Nucleus accumbens (tissue), 56 donors: ENCODE results near the gene NAA40.

Source experiments
- DNase-seq, 56 donors: peaks; one replicate each; lab custom pipeline; 2025; lab: John Stamatoyannopoulos, UW

Gene NAA40

DNA sequence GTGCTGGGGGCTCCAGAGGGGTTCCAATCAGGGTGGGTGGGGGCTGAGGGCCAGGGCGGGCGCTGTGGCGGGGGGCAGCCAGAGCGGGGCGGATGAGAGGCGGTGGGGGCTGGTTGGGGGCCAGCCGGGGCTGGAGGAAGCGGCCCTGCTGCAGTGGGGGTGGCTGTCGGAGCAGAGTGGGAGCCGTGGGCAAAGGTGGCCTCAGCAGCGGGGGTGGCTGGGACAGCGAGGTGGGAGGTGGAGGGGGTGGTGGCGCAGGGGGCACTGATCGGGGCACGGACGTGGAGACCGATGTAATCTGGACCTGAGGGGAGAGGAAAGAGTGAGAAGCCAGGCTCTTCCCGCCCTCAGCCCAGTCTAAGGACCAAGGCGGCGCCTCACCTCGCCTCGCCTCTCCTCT is 26.9 kb upstream of the NAA40 start:
- no peak for DNase-seq

DNA sequence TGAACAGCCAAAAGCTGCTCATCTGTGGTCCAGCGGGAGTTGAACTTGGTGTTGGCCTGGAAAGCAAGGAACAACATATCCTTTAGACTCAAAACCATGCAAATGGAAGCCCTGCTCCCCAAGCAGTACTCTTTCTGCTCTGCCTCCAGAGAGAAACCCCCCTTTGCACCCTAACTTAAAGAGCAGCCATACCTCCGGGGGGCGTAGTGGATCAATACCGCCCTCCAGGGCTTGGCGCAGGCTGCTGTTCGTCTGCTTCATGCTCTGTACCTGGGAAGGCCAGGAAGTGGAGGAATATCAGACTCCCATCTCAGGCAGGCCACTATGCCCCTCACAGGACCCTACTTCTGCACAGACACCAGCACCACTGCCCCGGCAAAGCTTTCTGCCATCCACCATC is 26.1 kb upstream of the NAA40 start:
- no peak for DNase-seq

DNA sequence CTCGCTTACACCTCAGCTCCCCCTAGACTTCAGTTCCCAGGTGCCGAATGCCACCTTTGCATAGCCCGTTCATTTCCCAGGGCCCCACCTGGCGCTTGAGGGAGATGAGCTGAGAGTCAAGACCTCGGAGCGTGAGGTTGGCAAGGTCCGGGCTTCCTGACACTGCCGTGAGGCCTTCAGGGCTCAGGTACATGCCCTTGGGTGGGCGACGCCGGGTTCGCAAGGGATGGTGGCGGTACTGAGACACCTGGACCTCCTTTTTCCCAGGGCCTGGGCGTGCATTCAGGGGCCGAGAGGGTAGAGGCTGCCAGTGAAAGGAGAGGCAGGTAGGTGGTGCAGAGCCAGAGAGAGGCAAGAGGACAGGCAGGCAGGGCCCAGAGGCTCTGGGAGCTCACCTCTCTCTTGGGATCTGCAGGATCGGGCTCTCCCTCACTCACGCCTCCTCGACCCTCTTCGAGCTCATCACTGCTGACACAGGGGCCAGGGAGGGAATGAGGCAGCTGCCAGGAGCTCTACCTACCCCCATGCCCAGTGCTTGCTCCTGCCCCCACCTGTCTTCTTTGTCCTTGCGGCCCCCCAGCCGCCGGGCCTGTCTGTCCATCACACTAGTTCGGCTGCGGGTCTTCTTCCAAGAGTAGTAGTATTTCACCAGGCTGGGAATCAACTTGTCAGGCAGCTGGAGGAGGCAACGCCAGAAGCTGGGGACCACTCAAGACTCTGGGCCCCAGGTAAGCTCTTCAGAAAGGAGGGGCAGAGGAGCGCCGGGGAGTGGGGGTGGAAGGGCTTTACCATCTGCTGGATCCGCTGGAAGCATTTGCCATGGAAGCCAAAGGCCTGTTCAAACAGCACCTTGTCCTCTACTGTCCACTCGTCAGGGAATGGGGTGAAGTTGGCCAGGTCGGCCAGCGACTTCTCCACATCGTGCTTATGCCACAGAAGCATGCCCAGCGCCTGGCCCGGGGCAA is 24.7 kb upstream of the NAA40 start:
- DNase-seq: no peak

DNA sequence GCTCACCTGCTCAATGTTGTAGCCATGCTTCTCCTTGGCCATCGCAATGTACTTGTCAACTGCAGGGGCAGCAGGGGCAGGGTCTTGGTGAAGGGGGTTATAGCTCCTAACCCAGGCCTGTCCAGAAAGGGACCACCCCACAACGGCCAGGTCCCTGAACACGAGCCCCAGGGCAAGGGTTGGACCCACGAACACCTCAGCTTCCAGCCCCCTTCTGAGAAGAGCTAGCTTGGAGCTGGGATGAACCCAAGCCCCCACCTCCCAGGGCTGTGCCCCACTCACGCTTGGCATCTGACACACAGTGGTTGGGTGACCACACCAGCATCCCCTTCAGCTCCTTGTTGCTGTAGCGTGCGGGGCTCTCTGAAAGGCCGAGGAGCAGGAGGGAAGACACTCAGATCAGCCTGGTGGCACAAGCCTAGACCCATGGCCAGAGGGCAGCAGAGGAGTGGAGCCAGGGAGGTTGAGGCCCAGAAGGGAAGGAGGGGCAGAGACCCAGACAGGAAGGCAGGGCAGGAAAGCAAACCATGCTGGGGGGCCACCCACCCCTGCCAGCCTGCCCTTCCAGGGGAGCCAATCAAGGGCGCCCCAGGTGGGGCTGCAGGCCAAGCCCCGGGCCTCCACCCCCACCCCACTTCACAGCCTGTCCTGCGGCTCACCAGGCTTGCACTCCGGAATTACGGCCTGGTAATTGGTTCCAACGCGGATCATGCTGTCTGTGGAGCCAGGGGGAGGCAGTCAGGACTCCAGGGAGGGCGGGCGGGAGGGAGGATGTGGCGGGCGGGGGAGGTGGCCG is 23.7 kb upstream of the NAA40 start:
- DNase-seq: peak in 1 of 56 donors; percentile 12

DNA sequence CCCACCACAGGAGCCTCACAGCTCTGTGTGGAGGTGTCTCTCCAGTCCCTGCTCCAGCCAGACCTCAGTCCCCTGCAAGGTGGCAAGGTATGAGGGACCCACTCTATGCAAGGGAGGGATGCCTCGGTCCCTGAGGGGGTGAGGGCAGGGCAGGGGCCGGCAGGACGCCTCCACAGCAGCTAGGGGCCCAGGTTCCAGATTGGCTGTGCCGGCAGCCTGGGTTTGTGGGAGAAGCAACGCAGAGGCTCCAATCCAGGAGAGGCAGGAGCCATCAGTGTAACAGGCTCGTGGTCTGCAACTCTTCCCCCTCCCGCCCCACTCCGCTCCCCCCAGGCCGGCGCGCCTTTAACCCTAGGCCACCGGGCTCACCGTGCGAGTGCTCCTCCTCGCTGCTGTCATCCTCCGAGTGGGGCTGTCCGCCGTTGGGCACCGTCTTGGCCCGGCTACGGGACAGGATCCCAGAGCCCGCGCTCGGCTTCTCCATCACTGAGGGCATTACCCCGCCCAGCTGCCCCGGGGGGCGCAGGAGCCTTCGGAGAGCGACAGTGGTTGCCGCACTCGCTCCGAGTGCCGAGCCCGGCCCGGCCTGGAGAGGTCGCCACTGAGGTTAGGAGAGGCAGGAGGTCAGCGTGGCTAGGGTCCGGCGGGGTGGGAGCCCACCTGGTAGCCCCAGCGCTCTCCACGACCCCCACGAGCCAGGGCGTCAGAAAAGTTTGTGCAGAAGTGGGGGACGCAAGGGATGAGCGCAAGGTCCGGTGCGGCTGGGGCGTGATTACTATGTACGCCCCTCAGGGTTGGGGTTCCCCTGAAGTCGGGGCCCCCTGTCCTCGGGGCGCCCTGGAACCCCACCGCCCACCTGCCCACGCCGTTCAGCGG is 22.6 kb upstream of the NAA40 start:
- DNase-seq: peak in 37 of 56 donors; percentile 14 to 81 (median 38)

DNA sequence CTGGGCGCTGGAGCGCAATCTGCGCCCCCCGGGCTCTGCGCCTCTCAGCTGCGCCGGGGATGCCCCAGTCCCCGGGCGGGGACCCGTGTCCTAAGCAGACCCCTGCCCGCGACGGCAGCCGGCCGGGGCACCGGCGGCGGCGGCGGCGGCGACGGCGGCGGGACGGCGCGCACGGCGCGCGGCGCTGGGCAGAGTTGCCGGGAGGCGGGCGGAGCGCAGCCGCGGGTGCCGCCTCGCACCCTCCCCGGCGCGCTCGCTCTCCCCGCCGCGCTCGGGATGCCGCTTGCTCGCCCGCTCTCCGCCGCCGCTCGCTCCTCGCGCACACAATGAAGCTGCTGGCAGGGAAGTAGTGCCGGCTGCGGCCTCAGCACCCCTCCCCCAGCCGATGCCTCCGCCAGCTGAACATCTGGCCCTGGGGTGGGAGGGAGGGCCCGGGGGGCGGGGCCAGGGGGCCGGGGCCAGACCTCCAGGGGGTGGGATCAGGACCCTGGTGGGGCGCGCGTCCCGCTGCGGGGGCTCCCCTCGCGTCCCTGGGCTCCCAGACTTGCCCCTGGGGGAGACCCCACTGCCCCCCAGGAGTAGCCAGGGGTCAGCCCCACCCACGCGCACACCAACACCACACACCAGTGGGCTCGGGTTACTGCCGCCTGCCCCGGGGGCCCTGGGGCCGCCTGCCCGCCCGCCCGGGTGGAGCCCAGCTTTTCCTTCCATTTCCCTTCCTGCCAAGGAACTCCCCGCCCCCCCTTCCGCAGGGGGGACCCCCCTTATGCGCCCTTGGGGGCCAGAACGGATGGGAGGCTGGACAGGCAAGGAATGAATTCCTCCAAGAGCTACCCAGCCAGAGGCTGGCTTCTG is 21.7 kb upstream of the NAA40 start, which contains the start of gene RCOR2:
RCOR2 (minus strand) TSS at position 328 of the 855 bp plus-strand sequence. CDS start 708 bp downstream, outside the sequence.
- peak in 55 of 56 donors; percentile 17 to 91 (median 79) for DNase-seq

DNA sequence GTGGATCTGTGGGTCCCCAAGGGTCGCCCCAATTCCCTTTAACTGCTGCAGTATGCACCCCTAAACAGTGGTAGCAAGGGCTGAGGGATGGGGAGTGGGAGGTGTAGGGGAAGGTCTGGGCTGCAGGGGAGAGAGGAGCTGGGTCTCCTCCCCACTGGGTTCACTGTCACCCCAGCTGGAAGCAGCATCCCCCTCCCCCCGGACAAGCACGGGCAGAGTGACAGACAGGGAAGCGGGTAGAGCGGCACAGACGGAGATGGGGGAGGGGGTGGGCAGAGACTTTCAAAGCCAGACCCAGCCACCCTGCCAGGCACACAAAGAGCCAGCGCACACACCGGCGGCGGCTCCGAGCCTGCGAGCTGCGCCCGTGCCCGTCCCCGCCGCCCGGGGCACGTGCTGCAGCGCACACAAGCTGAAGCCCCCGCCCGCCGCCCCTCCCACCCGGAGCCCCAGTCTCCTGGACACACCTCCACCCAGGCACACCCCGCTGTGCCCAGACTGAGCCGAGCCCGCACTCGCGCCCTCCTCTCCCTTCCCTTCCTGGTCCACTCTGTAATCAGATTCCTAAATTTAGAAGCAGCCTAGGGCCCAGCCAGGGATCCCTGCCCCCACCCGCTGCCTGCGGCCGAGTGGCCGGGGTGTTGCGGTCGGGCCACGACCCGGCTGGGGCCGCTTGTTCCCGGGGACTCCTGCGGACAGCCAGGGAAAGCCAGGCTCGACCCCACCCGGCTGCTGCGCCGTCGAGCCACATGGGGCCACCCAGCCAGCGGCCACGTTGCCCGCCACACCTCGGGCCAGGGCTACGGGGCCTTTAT is 20.9 kb upstream of the NAA40 start:
- DNase-seq: peak in 52 of 56 donors; percentile 36 to 87 (median 72)

DNA sequence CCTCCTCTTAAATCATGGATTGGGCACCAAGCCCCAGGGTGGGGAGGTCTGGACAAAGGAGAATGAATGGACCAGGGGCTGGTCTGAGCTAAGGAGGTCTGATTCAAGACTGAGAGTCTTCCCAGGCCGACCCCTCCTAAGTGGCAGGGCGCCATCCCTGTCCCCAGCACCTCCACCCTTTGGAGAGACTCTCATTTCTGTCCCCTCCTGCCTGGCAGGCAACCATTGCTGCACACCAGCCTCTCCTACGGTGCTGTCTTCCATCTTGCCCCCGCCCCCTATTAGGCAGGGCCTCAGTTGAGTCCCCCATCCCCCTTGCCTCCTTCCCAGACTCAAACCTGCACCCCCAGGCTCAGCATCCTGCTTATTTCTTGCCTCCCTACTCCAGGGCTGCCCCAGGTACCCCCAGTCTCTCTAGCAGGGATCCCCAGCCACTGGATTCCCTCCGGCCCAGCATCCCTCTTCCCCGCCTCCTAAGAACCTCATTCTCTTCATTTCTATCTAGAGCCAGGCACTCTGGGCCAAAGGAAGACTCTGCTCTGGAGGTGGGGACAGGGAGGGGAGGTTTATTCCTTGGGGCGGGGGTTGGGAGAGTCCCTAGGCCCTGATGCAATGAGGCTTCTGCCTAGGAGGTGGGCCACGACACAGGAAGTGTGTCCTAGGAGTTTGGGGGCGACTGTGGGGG is 20.2 kb upstream of the NAA40 start:
- peak in 6 of 56 donors; percentile 32 to 70 (median 52) for DNase-seq

DNA sequence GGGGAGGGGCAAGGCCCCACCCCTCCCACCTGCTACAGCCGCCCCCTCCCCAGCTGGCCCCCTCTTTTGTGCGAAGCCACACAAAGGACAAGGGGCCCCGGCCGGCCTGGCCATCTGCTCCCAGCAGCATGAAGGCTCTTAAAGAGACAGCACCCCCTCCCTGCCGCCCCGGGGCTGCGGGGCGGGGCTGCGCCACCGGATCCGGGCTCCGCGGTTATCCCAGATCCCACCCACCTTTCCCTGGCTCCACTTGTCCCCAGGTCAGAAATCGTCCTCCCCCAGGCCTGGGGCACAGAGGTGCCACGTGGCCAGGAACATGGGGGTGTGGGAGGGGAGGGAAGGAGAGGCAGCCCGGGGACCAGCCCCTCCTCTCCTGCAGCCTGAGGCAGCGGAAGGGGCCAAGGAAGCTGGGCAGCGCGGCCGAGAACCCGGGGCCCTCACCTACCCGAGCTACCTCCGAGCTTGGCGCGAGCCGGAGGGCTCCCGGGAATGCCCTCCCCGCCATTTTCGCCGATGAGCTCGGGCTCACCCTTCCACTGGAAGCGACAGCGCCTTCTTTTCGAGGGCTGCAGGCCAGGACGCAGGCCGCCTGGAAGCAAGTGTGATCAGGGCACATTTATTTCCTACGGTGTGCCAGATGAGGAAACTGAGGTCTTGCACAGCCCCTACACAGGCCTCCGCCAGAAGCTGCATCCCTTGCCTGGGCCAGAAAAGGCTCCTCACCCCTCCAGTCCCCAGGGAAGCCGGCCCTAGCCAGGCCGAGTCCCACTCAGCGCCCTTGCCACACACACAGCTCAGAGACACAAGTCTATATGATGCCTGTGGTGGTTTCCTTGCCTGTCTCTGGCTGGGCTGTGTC is 19.3 kb upstream of the NAA40 start:
- DNase-seq: peak in 46 of 56 donors; percentile 16 to 83 (median 52)

DNA sequence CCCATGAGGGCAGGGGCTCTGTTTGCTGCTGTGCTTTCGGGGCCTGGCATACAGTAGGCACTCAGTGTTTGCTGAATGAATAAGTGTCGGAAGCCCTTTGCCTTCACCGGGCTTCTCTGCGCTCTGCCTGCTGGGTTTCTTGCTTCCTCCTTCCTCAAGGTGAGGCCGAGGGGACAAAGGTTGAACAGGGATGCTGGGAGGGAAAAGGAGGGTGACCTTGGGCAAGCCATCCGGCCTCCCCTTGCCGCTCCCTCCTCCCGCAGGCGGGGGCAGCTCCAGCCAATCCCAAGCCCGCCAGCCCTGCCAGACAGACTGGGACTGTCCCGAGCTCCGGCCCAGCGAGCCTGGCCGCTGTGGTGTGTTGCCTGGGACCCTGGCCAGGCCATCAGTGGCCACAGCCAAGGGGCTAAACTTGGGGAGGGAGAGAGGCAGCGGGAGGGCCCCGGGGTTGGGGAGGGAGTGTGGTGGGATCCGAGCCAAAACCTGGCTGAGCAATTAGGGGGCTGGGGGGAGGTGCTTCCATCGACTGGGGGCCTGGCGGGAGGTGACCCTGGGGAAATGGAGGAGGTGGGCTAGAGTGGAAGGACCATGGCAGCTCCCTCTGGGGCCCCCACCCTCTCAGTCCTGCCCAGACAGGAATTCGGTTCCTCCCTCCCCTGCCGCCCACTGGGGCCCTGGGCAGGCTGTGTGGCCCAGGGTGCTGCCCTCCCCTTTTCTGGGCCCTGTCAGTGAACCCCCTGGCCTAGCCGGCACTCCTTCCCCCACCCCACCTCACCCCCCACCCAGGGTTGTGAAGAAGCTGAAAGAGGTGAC is 18.5 kb upstream of the NAA40 start:
- peak in 53 of 56 donors; percentile 22 to 90 (median 70) for DNase-seq

DNA sequence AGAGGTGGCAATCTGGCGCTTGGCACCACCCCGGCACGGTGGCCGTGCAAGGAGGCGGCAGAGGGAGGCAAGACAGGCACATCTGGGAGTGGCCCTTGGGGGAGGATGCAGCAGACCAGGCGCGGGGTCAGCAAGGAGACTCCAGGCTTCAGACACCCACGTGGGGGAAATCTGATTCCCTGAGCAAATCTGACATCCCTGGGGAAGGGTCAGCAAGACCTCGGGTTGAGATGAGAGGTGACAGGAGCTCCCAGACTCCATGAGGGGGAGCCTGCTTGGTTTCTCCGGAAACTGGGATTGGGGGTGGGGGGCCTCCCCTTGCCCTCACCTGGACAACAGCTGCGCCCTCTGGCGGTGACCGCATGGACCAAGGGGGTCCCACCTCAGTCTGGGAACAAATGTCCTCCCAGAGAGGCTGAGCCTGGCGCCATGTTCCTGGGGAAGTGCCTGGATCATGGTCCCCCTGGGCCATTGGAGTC is 17.8 kb upstream of the NAA40 start:
- DNase-seq: peak in 1 of 56 donors; percentile 11

DNA sequence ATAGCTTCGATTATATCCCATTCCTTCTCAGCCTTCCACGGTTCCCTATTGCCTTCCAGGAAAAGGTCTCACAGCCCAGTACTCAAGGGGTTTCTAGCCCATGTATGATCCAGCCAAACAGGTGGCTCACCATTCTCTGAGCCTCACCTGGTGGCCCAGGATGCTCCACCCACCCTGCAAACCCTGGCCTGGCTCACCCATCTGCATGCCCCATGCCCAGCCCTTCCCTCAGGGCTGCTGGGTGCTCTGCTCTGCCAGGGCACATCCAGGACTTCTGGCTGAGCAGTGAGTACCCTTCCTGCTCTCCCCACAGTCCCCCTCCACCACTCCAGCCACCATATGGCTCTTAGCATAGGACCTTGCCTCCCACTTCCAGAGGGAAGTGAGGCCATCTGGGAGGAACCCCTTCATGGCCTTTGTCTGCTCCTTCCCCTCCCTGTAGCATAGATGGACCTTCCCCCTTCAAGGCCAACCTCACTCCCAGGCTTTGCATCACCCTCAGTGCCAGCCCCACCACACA is 16.1 kb upstream of the NAA40 start:
- DNase-seq: no peak

DNA sequence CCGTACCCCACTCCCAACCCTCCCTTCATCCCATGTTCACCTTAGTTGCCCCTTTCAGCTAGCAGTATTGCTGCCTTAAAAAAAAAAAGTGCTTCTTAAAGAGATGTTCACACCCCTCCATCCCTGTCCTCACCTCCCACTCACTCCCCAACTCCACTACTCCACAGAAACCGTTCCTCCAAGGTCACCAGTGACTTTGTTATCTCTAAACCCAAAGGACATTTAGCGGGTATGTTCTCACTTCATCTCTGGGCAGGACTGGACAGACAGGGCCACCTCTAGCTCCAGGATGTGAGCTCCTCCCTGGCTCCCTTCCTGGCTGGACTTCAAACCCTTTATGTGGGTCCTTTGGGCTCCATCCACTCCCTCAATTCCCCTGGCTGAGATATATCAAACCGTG is 15.5 kb upstream of the NAA40 start:
- no peak for DNase-seq

DNA sequence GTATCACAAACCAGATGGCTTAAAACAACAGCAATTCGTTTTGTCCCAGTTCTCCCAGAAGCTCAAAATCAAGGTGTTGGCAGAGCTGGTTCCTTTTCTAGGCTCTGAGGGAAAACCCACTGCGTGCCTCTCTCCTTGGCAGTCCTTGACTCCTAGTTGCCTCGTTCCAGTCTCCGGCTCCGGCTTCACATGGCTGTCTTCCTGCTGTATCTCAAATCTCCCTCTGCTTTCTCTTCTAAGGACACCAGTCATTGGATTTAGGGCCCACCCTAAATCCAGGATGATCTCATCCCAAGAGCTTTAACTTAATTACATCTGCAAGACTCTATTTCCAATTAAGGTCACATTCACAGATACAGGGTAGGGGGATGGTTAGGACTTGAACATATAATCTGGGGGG is 9.2 kb upstream of the NAA40 start:
- DNase-seq: no peak

DNA sequence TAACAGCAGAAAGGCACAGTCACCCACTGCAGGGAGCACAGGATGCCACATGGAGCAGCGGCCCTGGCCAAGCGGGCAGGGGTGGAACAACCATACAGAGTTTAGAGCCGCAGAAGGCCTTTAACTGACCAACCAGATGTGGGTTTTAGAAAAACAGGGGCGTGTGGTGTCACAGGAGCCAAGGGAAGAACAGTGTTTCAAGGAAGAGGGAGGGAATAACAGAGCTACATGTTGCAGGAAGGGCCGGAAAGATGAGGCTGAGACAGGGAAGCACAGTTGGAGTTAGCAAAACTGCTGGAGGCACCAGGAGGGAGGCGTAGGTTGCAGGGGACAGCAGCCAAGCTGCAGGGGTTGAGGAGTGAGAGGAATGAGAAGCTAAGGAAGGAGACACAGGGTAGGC is 7.8 kb upstream of the NAA40 start:
- no peak for DNase-seq

DNA sequence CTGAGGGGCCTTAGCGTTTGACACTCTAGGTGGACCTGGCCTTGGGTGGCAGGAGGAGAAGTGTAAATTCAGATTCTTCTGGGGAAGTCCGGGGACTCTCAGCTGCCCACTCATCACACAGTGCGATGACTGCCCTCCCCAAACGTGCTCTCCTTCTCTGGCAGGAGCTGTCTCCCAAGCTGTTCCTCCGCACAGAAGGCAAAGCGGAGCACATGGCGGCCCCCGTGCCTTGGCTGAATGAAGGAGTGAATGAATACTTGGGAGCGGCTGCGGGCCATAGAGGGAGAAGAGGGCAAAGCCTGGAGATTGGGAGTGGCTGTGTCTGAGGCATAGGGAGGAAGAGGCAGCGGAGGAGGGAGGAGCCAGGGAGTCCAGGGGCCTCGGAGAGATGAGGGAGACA is 6.9 kb upstream of the NAA40 start:
- no peak for DNase-seq
